ENCODE measurements around the gene UXS1.

UXS1 gene

GRCh38 chr2:106163948-106164545 is 30.1 kb downstream of the UXS1 start:
- TF ChIP-seq, protein P1, sequence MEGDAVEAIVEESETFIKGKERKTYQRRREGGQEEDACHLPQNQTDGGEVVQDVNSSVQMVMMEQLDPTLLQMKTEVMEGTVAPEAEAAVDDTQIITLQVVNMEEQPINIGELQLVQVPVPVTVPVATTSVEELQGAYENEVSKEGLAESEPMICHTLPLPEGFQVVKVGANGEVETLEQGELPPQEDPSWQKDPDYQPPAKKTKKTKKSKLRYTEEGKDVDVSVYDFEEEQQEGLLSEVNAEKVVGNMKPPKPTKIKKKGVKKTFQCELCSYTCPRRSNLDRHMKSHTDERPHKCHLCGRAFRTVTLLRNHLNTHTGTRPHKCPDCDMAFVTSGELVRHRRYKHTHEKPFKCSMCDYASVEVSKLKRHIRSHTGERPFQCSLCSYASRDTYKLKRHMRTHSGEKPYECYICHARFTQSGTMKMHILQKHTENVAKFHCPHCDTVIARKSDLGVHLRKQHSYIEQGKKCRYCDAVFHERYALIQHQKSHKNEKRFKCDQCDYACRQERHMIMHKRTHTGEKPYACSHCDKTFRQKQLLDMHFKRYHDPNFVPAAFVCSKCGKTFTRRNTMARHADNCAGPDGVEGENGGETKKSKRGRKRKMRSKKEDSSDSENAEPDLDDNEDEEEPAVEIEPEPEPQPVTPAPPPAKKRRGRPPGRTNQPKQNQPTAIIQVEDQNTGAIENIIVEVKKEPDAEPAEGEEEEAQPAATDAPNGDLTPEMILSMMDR (IDR thresholded peaks at IDR 0.05): no peak

DNA sequence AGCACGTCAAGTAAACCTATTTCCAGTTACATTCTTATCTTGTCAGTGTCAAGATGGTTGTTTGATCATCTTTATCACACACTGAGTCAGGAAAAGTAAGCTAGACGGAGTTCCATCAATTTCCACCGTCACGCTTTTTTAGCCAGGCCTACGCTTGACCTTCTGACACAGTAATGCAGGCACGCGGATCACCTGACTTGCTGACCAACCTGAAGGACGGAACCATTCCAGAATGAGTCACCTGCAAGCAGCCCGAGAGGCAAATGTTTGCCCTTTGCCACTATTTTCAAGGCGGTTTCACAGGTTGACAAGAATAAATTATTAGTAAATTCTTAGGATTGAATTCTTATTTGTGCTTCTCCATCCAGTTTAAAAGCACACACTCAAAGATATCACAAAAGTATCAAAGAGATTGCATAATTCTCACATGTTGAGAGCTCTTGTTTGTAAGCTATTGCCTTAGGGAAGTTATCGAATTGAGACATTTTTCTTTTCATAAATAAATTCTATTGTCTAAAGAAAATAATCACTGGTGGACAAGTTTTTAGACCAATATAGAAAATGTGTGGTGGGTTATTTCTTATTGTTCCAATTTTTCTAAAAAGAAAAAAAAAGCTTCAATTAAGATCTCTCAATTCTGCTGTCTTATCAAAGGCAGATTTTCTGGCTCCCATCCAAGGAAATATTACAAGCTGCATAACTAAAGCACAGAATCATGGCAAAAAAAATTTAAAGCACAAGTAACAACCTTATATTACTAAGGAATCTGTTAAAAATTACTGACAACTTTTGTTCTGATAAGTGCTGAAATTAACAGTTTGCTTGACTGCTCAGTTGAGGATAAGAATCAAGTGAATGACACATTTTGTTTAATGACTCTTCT is 31.9 kb downstream of the UXS1 start:
- TF ChIP-seq, protein P1 (IDR thresholded peaks at IDR 0.05): no peak

DNA sequence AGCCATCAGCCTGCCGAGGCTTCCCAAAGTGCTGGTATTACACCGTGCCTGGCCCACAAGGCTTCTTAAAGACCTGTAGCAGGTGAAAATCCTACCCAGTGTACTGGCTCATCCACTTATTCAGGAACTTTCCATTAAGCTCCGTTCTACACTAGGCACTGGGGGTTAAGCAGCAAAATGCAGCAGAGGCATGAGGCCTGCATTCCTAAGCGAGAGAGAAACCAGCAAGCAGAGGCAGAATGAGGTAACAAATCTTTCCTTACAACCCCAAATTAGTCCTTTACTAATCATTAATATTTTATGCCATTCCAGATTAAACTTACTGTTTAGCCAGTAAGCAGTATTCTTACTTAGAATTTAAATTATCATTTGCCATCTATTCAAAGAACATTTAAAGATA is 32.8 kb downstream of the UXS1 start:
- TF ChIP-seq, protein P1 (IDR thresholded peaks at IDR 0.05): no peak

DNA sequence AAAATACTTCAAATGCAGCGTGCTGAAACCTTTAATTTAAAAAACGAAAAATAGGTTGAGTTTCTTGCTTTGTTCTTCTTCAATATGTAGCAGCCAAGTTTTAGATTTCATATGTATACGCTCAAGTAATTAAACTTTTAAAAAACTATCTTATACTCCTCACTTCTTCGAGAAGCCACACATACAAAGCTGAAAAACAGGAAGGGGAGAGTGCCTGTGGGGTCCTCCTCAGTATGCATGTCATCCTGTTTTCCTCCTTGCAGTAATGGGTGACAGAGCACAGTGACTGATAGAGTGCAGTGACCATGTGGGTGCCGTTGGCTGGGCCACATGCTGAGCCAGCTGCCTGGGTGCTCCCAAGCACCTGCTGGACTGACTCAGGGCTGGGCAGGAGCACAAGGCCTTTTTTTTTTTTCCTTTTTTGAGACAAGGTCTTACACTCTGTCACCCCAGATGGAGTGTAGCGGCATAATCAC is 33.3 kb downstream of the UXS1 start:
- TF ChIP-seq, protein P1 (IDR thresholded peaks at IDR 0.05): no peak

DNA sequence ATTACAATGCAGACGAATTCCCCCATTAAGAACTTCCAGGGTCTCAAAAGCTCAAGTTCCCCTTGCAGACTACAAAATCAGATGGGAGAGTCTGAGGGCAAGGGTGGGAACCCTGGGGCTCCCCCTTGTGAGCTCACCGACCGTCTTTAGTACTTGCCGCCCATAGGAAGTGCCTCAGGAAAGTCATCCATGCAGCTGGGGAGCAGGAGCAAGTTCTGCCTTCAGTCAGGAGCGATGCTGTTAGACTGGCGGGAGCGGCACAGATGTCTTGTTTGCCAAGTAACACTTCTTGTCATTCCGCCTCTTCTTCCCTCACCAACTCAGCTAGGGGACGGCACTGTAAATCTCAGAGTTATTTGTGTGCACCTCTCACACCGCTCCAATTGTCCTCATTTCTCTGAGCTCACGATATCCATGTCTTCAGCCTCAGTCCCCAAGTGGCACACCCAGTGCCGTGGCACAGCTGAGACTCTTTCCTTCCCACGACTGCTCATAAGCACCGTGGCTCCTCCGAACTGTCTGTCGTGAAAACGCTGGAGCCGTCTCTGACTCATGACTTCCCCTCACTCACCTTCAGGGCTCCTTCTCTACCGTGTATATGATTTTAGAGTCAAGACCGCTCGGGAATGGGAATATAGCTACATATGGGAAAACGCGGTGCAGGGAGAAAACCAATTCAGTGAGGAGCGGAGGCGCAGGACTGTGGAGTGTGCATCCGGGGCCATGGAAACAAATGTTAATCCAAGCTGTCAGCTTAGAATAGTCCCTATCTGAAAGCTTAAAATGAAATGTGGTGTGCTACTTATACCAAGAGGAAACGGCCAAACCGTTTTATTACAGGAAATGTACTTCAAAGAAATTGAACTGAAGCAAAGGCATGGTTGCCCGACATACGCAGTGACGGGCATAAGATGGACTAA is 34.0 kb downstream of the UXS1 start:
- TF ChIP-seq, protein P1 (IDR thresholded peaks at IDR 0.05): no peak

DNA sequence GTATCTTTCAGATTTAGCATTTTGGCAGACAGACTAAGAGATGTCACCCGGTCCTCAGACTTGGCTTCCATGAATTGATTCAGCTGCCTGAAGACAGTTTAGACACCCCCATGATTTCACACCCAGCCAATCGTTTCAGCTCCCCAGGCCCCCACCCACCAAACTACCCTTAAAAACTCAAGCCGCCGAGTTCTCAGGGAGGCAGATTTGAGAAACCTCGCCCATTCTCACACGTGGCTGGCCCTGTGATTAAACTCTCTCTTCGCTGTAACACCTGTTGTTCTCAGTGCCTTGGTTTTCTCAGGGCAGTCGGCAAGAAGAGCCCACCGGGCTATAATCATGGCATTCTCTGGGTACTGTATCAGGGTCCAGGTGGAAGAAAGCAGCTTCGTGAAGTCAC is 35.2 kb downstream of the UXS1 start:
- TF ChIP-seq, protein P1 (IDR thresholded peaks at IDR 0.05): no peak

- TF ChIP-seq, protein P1 (IDR thresholded peaks at IDR 0.05): no peak
Measured at GRCh38 chr2:106158131-106158530, 36.0 kb downstream of the UXS1 start.
